Amygdala (tissue), 56 donors: ENCODE data around the gene ZNF444.
"Not testable (repeated sequence)": the region's sequence is repeated elsewhere in the genome, so short reads cannot be mapped to it uniquely, and the experiment has no call there.

Source experiments
- DNase-seq, 56 donors: peaks; one replicate each; lab custom pipeline; 2025; lab: John Stamatoyannopoulos, UW

Gene ZNF444

DNA sequence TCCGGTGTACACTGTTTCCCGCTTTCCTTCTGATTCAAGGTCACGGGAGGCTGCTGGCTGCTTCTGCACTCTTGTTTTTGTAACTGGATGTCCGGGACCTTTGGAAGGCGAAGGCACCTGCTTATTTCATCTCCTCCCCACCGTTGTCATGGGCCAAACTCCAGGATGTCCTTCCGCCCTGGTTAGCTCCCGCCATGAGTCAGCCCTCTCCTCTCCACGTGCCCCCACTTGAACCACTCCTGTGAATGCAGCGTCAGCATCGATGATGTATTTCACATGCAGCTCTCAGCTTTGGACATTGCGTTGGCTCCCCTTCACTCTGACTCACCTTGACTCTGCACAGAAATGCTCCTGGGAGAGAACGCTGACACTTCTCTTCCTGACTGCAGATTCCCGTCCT lies 29.2 kb downstream of the ZNF444 start:
- DNase-seq = no peak

- DNase-seq = no peak
These were observed 33.0 kb downstream of the ZNF444 start for GRCh38 chr19:56174086-56174485.

DNA sequence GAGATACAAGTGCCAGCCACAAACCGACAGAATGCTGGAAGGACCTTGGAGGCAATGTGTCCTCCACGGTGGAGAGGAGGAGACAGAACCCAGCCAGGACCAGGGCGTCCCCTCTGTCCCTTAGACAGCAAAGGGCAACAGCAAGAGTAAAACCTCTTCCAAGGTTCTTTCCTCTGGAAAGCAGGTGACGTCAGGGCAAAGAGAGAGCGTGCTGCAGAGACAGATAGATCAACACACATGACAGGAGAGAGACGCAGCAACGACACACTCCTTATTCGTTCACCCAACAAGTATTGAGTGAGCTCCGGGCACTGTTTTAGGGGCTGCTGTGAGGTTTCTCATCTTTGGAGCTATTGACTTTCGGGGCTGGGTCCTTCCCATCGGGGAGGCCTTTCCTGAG lies 33.5 kb downstream of the ZNF444 start:
- no peak for DNase-seq

- not testable (repeated sequence) for DNase-seq
These were observed 34.8 kb downstream of the ZNF444 start, which contains the start of gene GALP for GRCh38 chr19:56175861-56176307. Gene GALP, plus strand, starts transcription at chr19:56176008. Its CDS starts 1,101 bp downstream, at chr19:56177109.

DNA sequence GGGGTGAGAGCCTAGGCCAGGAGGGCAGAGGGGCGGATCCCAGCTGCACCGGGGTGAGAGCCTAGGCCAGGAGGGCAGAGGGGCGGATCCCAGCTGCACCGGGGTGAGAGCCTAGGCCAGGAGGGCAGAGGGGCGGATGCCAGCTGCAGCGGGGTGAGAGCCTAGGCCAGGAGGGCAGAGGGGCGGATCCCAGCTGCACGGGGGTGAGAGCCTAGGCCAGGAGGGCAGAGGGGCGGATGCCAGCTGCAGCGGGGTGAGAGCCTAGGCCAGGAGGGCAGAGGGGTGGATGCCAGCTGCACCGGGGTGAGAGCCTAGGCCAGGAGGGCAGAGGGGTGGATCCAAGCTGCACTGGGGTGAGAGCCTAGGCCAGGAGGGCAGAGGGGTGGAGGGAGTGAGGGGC lies 35.2 kb downstream of the ZNF444 start:
- DNase-seq = not testable (repeated sequence)

GRCh38 chr19:56176881-56177280 lies 35.8 kb downstream of the ZNF444 start:
- no peak for DNase-seq

DNA sequence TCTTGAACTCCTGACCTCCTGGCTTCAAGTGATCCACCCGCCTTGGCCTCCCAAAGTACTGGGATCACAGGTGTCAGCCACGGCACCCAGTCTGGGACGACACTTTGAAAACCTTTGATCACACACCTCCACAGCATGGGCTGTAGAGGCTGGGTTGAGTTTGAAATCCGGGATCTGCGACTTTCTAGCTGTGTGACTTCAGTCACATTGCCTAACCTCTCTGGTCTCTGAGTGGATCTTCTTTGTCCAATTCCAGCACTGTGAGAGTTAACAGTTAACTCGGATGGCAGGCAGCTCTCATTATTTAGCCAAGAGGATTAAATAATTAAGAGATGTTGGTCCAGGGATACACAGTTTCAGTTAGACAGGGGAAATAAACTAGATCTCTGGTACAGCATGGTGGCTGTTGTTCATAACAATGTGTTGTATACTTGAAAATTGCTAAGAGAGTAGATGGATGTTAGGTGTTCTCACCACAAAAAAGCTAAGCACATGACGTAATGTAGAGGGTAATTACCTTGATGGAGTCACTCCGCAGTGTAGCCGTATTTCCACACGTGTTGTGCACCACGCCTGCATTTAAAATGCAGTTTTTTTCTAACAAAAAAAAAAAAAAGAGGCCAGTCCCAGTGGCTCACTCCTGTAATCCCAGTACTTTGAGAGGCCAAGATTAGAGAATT lies 36.6 kb downstream of the ZNF444 start:
- no peak for DNase-seq

DNA sequence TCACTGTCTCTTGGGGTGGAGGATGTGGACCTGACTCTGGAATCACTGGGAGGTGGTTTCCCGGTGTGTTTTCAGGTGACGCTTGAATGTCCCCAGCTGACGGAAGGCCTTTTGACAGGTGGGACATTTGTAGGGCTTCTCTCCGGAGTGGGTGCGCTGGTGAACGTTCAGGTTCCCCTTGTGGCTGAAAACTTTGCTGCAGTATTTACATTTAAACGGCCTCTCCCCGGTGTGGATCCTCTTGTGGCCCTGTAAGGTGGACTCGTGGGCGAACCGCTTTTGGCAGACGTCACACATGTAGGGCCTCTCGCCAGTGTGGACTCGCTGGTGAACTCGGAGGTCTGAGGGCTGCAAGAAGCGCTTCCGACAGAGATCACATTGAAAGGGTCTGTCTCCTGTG lies 48.7 kb downstream of the ZNF444 start:
- no peak for DNase-seq

- DNase-seq = no peak
These were observed 50.0 kb downstream of the ZNF444 start for GRCh38 chr19:56191115-56191514.

DNA sequence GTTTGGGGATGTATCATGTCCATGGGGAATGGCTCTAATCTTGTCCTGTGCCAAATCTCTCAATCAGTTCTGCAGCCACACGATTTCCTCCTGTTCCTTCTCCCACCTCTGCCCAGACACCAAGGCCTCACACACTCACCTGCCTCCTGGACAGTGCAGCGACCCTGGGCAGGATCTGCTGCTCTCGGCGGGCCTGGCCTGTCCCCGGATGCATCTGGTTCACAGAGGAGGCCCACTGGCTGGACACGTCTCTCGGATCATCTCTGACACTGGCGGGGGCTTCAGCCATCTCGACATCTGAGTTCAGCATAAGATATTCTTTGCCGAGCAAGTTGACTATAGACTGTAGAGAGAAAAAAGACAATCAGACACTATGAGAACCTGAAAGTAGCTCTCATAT lies 50.6 kb downstream of the ZNF444 start:
- no peak for DNase-seq

- DNase-seq = no peak
These were observed 53.0 kb downstream of the ZNF444 start for GRCh38 chr19:56193981-56194640.

DNA sequence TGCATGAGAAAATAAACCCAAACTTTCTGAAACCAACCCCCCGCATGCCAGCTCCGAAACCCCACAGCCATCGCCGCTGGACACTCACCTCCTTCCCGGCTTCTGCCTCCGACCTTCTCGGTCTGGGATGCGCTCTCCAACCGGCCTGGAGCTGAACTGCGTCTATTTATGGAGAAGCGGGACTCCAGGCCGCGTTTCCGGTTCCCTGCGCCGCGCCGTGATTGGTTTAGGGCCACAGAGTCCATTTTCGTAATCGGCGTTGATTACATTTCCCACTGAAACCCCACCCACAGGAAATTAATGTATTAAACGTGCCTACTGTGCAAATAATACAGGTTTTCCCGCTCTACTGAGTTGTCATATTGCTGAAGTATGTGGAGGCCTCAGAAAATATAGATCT lies 56.6 kb downstream of the ZNF444 start, which contains the start of gene ZSCAN5B:
ZSCAN5B (minus strand) TSS at position 138 of the 400 bp plus-strand sequence. CDS start 4,731 bp downstream, outside the sequence.
- not testable (repeated sequence) for DNase-seq

DNA sequence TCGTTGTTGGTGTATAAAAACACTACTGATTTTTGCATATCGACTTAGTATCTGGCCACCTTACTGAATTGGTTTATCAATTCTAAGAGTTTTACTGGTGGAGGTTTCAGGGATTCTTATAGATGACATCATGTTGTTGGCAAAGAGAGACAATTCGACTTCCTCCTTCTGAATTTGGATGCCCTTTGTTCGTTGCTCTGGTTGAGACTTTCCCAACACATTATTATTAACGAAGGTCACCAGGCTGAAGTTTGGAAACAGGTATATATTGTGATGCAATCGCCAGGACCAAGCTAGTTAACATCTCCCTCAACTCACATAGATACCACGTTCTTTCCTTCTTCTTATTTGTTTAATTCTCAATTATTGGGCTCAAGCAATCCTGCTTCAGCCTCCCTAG lies 58.6 kb downstream of the ZNF444 start:
- DNase-seq = no peak

DNA sequence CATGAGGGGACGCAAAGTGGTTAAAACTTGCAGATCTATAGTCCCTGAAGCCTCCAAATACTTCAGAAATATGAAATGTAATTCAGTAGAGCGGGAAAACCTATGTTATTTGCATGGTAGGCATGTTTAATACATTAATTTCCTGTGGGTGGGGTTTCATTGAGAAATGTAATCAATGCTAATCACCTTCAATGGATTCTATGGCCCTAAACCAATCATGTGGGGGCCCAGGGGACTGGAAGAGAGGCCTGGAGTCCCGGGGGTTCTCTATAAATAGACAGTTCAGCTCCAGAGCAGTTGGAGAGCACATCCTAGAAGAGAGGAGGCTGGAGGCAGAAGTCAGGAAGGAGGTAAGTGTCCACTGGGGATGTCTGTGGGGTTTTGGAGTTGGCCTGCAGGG lies 60.9 kb downstream of the ZNF444 start, which contains the start of gene ZSCAN5C:
ZSCAN5C (plus strand) TSS at position 301 of the 400 bp plus-strand sequence. CDS start 3,641 bp downstream, outside the sequence.
- DNase-seq = no peak

DNA sequence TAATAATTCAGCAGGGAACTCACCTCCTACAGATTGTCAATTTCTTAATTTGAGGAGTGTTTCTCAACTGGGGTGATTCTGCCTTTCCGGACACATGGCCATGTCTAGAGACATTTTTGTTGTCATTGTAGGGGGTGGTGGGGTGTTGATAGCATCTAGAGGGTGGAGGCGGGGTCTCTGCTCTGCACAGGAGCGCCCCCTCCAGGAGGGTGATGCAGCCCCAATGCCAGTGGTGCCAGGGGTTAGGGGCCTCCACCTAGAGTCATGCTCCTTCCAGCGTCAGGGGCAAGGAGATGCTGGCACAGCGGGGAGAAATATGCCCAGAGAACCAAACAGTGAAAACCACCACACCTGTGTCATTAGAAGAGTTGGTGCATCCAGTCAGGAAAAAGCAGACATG lies 66.5 kb downstream of the ZNF444 start:
- DNase-seq = not testable (repeated sequence)

- DNase-seq = no peak
These were observed 68.0 kb downstream of the ZNF444 start for GRCh38 chr19:56209091-56209490.

DNA sequence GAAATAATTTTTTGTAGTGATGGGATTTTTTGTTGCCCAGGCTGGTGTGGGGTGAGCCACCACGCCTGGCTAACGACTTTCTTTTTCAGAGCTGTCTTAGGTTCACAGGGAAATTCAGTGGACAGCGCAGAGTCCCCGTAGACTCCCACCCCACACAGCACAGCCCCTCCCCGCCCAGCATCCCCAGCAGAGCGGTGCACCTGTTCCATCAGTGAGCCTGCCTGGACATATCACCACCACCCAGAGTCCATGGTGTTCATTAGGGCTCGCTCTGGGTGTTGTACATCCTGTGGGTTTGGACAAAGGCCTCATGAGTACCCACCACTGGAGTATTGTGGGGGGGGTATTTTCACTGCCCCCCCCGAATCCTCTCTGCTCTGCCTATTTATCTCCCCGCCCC lies 68.9 kb downstream of the ZNF444 start:
- not testable (repeated sequence) for DNase-seq
